Gastrocnemius medialis (tissue), 4 donors: ENCODE data around the gene NPAS2. TPM values are rescaled to one million over a fixed set of nuclear protein-coding genes. Genes with fewer than 3 reads are reported as not detected.

ENCODE experiments used
- ATAC-seq, 2 donors: fragments of 150-250 bp; one replicate each; pipeline ENCODE4 v1.9.1; 2016
- DNase-seq, 2 donors: peaks; one replicate each; pipeline ENCODE4 v3.0.0-alpha.2; 2019
- H3K27ac ChIP-seq, 4 donors: fragments of 200-600 bp; sonication (generic); 1 replicate in 1 of 4; 2 replicates in 3 of 4; pipeline ENCODE4 v1.5.1; 2016 to 2018; ENCODE audit warnings: mild to moderate bottlenecking in 2 of 4, moderate library complexity in 1 of 4
- H3K27me3 ChIP-seq, 3 donors: fragments of 200-600 bp; sonication (generic) in 2 of 3; 1 replicate in 1 of 3; 2 replicates in 2 of 3; pipeline versions ENCODE4 v1.5.1 to v1.6.0; 2016 to 2019; ENCODE audit warnings: mild to moderate bottlenecking in 1 of 3, moderate library complexity in 1 of 3
- H3K36me3 ChIP-seq, 2 donors: fragments of 200-600 bp; sonication (generic) in 1 of 2; one replicate each; pipeline ENCODE4 v1.5.1; 2017 to 2018
- H3K4me1 ChIP-seq, 2 donors: fragments of 200-600 bp; sonication (generic) in 1 of 2; one replicate each; pipeline ENCODE4 v1.5.1; 2016 to 2017; ENCODE audit warnings: mild to moderate bottlenecking in 2 of 2
- H3K4me3 ChIP-seq, 4 donors: fragments of 200-600 bp; sonication (generic) in 3 of 4; 1 replicate in 1 of 4; 2 replicates in 3 of 4; pipeline ENCODE4 v1.5.1; 2016 to 2019; ENCODE audit warnings: mild to moderate bottlenecking in 2 of 4
- H3K9me3 ChIP-seq, 3 donors: fragments of 200-600 bp; sonication (generic) in 2 of 3; 1 replicate in 1 of 3; 2 replicates in 2 of 3; pipeline ENCODE4 v1.5.1; 2016 to 2019
- POLR2A ChIP-seq, 2 donors: fragments of 450-650 bp; IDR thresholded peaks; one replicate each; pipeline ENCODE4 v1.6.1; 2017; ENCODE audit warnings: antibody characterized with exemption in 2 of 2, mild to moderate bottlenecking in 2 of 2, moderate library complexity in 2 of 2
- in situ Hi-C, 4 donors: fragments of 200-750 bp; cut with MboI; loops; one replicate each; pipeline versions ENCODE4 v1.15.0 to v1.8.0; 2017; ENCODE audit warnings: low sequenced_read_pairs in 4 of 4
- intact Hi-C: fragments of 100-400 bp; cut with DNase I; formaldehyde crosslinking; loops from one replicate; pipeline ENCODE4 v1.15.1; 2023; ENCODE audit warnings: low total_unique reads
- total RNA-seq, 4 donors: library from RNA; depleted of rRNA; stranded (reverse); fragments of >200 nt; gene quantifications; one replicate each; pipeline versions ENCODE4 v1.1.0 to v1.2.3, GENCODE V29; 2016
- TF ChIP-seq, protein P1 (sequence below), 5 experiments: fragments of 450-650 bp in 3 of 5; fragments of 200-600 bp in 2 of 5; sonication (generic) in 2 of 5; IDR thresholded peaks in 4 of 5; conservative IDR thresholded peaks in 1 of 5; 1 replicate in 4 of 5; 2 replicates in 1 of 5; pipeline ENCODE4 v1.5.1; 2016 to 2019; ENCODE audit warnings: antibody characterized with exemption in 5 of 5, mild to moderate bottlenecking in 3 of 5, moderate library complexity in 3 of 5

The NPAS2 gene
- total RNA-seq, 4 donors from 2014 or later = 11.4 to 48.2 (median 36.6) TPM

DNA sequence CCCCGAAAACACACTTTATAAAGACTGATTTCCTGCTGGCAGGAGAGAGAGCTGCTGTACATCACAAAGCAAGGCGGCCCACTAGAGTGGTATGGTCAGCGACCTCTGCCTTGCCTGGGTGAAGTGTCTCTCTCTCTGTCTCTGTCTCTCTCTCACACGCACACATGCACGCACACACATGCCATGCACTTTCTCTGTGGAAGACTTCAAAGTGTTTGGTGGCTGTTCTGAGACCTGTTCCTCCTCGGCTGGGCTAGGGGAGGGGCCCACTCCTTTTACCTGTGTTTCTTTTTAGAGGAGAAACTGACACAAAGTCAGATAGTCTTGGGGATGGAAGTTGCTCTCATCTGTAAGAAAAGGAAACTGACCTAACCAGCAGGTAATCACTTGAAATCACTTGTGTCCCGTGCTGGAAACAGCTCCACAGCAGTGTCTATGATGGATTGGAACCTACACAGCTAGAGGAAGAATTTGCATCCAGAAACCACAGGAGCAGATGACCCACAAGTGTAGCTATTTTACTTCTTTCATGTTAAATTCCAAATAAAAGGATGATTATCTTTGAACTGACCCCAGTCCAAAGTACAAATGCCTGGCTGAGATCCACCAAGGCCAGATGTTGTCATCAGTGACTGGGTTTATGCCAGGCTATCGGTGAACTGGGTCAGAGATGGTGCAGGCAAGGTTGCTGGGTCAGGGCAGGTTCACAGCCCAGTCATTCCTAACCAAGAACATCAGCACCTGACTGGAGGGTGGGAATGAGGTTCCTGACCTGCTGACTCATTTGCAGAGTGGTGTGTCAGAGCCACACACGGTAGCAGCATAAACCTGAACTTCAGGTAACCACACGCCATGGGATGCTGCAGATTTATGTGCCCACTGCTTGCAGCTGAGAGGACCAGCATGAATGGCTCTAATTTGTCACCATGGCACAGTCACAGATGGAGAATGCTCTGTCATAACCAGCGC, 63.0 kb downstream of the NPAS2 start:
- H3K27me3 ChIP-seq = no peaks in the 10 kb centered on the region
- no peak overlapping the region for H3K4me3 ChIP-seq
- no peak for ATAC-seq
- DNase-seq = no peak
- TF ChIP-seq POLR2A (IDR thresholded peaks at IDR 0.05) = no peak
- TF ChIP-seq, protein P1, sequence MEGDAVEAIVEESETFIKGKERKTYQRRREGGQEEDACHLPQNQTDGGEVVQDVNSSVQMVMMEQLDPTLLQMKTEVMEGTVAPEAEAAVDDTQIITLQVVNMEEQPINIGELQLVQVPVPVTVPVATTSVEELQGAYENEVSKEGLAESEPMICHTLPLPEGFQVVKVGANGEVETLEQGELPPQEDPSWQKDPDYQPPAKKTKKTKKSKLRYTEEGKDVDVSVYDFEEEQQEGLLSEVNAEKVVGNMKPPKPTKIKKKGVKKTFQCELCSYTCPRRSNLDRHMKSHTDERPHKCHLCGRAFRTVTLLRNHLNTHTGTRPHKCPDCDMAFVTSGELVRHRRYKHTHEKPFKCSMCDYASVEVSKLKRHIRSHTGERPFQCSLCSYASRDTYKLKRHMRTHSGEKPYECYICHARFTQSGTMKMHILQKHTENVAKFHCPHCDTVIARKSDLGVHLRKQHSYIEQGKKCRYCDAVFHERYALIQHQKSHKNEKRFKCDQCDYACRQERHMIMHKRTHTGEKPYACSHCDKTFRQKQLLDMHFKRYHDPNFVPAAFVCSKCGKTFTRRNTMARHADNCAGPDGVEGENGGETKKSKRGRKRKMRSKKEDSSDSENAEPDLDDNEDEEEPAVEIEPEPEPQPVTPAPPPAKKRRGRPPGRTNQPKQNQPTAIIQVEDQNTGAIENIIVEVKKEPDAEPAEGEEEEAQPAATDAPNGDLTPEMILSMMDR (IDR thresholded peaks at IDR 0.05 in 4 of 5, conservative IDR thresholded peaks at IDR 0.05 in 1 of 5) = no peak
- intact Hi-C loops = no loop called here
- no peaks in the 10 kb centered on the region for H3K9me3 ChIP-seq
- in situ Hi-C loops = no loop called here
- H3K4me1 ChIP-seq = peaks cover 15 to 23% of the 10 kb centered on the region in 2 donors
- H3K27ac ChIP-seq = no peak overlapping the region
- H3K36me3 ChIP-seq = no peaks in the 10 kb centered on the region

DNA sequence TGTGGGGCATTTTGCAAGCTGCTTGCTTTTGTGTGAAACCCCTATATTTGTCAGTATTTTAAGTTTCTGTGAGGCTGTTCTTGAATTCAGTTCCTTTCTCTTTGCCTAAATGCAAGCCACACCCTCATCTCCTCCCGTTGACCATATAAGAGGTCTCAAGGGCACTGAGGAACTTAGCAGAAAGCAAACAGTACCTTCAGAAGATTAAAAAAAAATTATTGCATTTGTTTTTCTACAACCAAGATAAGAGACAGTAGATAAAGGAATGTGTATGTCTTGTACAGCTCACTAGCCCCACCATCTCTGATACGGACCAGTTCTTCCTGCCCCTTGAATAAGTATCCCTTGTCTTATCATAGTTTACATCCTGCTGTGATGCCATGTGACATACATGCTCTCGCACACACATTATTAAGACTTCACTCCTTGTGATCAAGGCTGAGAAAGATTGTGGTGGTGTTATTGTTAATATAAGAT, 64.2 kb downstream of the NPAS2 start:
- Histone ChIP-seq H3K27ac (no peak overlapping the region), H3K4me1 (peaks cover 7 to 17% of the 10 kb centered on the region in 2 donors), H3K9me3 (no peaks in the 10 kb centered on the region), H3K36me3 (no peaks in the 10 kb centered on the region), H3K4me3 (no peak overlapping the region), H3K27me3 (no peaks in the 10 kb centered on the region)
- intact Hi-C loops = no loop called here
- DNase-seq = no peak
- in situ Hi-C loops = no loop called here
- ATAC-seq = no peak
- no peak for TF ChIP-seq POLR2A (IDR thresholded peaks at IDR 0.05)
- TF ChIP-seq, protein P1 (IDR thresholded peaks at IDR 0.05 in 4 of 5, conservative IDR thresholded peaks at IDR 0.05 in 1 of 5) = no peak

DNA sequence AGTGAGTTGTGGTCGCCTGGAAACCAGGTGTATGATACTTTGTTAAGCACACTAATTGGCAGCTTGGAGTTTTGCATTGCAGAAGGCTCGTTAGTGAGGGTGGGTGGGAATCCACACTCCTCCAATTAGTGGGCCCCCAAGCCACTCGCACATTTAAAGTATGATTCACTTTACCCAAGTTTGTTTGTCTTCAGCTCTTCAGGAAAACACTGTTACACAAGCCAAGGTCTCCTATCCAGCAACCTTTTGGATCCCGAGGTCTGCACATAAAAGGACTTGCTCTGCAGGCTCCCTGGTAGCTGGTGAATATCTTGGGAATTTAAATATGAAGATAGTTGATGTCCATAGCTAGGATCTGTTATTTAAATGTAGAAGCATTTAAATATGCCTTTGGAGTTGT, 66.1 kb downstream of the NPAS2 start:
- no peak overlapping the region for H3K27ac ChIP-seq
- H3K27me3 ChIP-seq = no peaks in the 10 kb centered on the region
- no peaks in the 10 kb centered on the region for H3K36me3 ChIP-seq
- in situ Hi-C loops = no loop called here
- TF ChIP-seq, protein P1 (IDR thresholded peaks at IDR 0.05 in 4 of 5, conservative IDR thresholded peaks at IDR 0.05 in 1 of 5) = no peak
- no peak for TF ChIP-seq POLR2A (IDR thresholded peaks at IDR 0.05)
- intact Hi-C loops = no loop called here
- H3K4me1 ChIP-seq = peaks cover 7 to 17% of the 10 kb centered on the region in 2 donors
- ATAC-seq (no peak), DNase-seq (no peak)
- H3K9me3 ChIP-seq = no peaks in the 10 kb centered on the region
- H3K4me3 ChIP-seq = no peak overlapping the region

DNA sequence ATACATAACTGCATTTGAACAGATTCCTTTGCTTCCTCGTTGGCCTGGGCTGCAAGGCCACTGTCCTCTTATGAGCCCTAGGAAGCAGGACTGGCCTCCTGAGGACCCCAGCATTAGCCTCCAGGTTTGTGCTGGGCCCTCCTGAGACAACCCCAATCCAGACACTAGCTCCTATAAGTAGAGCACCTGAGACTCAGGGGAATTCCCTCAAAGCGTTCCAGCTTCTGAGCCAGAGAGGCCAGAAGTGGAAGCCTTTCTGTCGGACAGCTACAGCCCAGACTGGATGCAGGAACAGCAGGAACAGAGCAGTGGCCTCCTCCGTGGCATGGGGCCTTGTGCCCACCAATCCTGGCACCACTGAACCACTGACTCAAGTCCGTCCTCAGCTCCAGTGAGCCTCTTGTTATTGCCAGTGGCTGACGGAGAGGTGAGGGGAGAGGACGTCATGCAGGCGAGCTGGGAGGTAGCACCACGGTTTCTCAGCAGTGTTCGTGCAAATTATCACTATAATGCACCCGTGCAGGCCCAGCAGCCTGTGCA, 67.2 kb downstream of the NPAS2 start:
- in situ Hi-C loops (no loop called here), intact Hi-C loops (no loop called here)
- Histone ChIP-seq H3K4me1 (peaks cover 7 to 17% of the 10 kb centered on the region in 2 donors), H3K36me3 (no peaks in the 10 kb centered on the region), H3K4me3 (no peak overlapping the region), H3K9me3 (no peaks in the 10 kb centered on the region), H3K27me3 (no peaks in the 10 kb centered on the region), H3K27ac (no peak overlapping the region)
- TF ChIP-seq, protein P1 (IDR thresholded peaks at IDR 0.05 in 4 of 5, conservative IDR thresholded peaks at IDR 0.05 in 1 of 5) = no peak
- TF ChIP-seq POLR2A (IDR thresholded peaks at IDR 0.05) = no peak
- ATAC-seq = no peak
- no peak for DNase-seq
